Transverse colon (tissue), 4 donors: ENCODE measurements around the gene CERS5. TPM values are rescaled to one million over a fixed set of nuclear protein-coding genes. Genes with fewer than 3 reads are reported as not detected.

Experiments used
- DNase-seq: peaks from one replicate; pipeline ENCODE4 v3.0.0-alpha.2; 2019
- H3K27ac ChIP-seq, 4 donors: fragments of 200-600 bp; sonication (generic); 2 replicates each; pipeline ENCODE4 v1.5.1; 2016 to 2018; ENCODE audit warnings: inconsistent platforms in 4 of 4
- H3K27me3 ChIP-seq: fragments of 200-600 bp; sonication (generic); 2 replicates; pipeline ENCODE4 v1.5.1; 2017; ENCODE audit warnings: inconsistent platforms
- H3K36me3 ChIP-seq, 4 donors: fragments of 200-600 bp; sonication (generic); 2 replicates each; pipeline ENCODE4 v1.5.1; 2017 to 2019; ENCODE audit warnings: inconsistent platforms in 4 of 4
- H3K4me1 ChIP-seq, 4 donors: fragments of 200-600 bp; sonication (generic); 2 replicates each; pipeline ENCODE4 v1.5.1; 2017 to 2020; ENCODE audit warnings: inconsistent platforms in 4 of 4
- H3K4me3 ChIP-seq, 4 donors: fragments of 200-600 bp; sonication (generic); 1 replicate in 1 of 4; 2 replicates in 3 of 4; pipeline versions ENCODE4 v1.5.1 to v1.6.1; 2017 to 2019; ENCODE audit warnings: inconsistent platforms in 4 of 4
- H3K9me3 ChIP-seq, 2 donors: fragments of 200-600 bp; sonication (generic); 2 replicates each; pipeline ENCODE4 v1.5.1; 2017 to 2019; ENCODE audit warnings: inconsistent platforms in 2 of 2
- CTCF ChIP-seq, 5 experiments: fragments of 200-600 bp in 3 of 5; fragments of 450-650 bp in 2 of 5; sonication (generic) in 3 of 5; IDR thresholded peaks; 1 replicate in 2 of 5; 2 replicates in 3 of 5; pipeline ENCODE4 v1.5.1; 2016 to 2017; ENCODE audit warnings: antibody characterized with exemption in 5 of 5, inconsistent platforms in 3 of 5, mild to moderate bottlenecking in 2 of 5, moderate library complexity in 1 of 5
- EP300 ChIP-seq: sonication (generic); formaldehyde crosslinking; IDR thresholded peaks from one replicate; pipeline ENCODE4 v1.6.1; 2017; ENCODE audit warnings: antibody characterized with exemption, low read depth
- POLR2A ChIP-seq: fragments of 450-650 bp; IDR thresholded peaks from one replicate; pipeline ENCODE4 v1.6.1; 2016; ENCODE audit warnings: antibody characterized with exemption, mild to moderate bottlenecking, moderate library complexity
- POLR2AphosphoS5 ChIP-seq, 3 donors: sonication (generic); formaldehyde crosslinking; IDR thresholded peaks; one replicate each; pipeline ENCODE4 v1.6.1; 2016; ENCODE audit warnings: antibody characterized with exemption in 3 of 3
- WGBS, 2 donors: methylation state at CpG; one replicate each; pipeline ENCODE4 v1.1.5; 2018; ENCODE audit warnings: low coverage in 1 of 2; 5-methylcytosine and 5-hydroxymethylcytosine counted together
- in situ Hi-C, 4 donors: fragments of 200-750 bp; cut with MboI; loops; one replicate each; pipeline versions ENCODE4 v1.15.0 to v1.15.1; 2017; ENCODE audit warnings: low sequenced_read_pairs in 3 of 4, low pct_ligation_motif_present in 1 of 4, low pct_unique_long_range_greater_than_20kb in 1 of 4
- intact Hi-C: fragments of 100-400 bp; cut with DNase I; formaldehyde crosslinking; loops from one replicate; pipeline ENCODE4 v1.15.1; 2023; ENCODE audit warnings: low total_unique reads
- total RNA-seq, 4 donors: library from RNA; depleted of rRNA; stranded (reverse); fragments of >200 nt; gene quantifications; one replicate each; pipeline ENCODE4 v1.1.0, GENCODE V29; 2016

The CERS5 gene
- total RNA-seq, 4 donors from 2014 or later, result 17.5 to 32.5 (median 21.0) TPM

- in situ Hi-C loops, result no loop called here
- H3K27me3 ChIP-seq, result no peaks in the 10 kb centered on the region
- no peaks in the 10 kb centered on the region for H3K9me3 ChIP-seq
- no peak overlapping the region for H3K27ac ChIP-seq
- no peaks in the 10 kb centered on the region for H3K36me3 ChIP-seq
- H3K4me3 ChIP-seq, result no peak overlapping the region
- no peak for TF ChIP-seq POLR2AphosphoS5 (IDR thresholded peaks at IDR 0.05)
- TF ChIP-seq POLR2A, result no peak
- no peak for TF ChIP-seq CTCF (IDR thresholded peaks at IDR 0.05)
- no peak for TF ChIP-seq EP300
- peaks cover 35 to 48% (median 41%) of the 10 kb centered on the region in 4 donors for H3K4me1 ChIP-seq
- 79% methylated on average over 3 of the region's 3 CpGs; no CpG with 5 or more reads in 1 of the 2 donors for WGBS, 2 donors
- intact Hi-C loops, result loop anchor here (10.0 kb wide), 1 partner anchor 68 kb away; no protein-coding TSS in a partner anchor
- DNase-seq, result no peak
Measured at GRCh38 chr12:50106907-50107306, 60.3 kb downstream of the CERS5 start.

- peaks cover 33 to 43% (median 36%) of the 10 kb centered on the region in 4 donors for H3K4me1 ChIP-seq
- no peak overlapping the region for H3K27ac ChIP-seq
- H3K27me3 ChIP-seq, result no peaks in the 10 kb centered on the region
- H3K36me3 ChIP-seq, result no peaks in the 10 kb centered on the region
- no peaks in the 10 kb centered on the region for H3K9me3 ChIP-seq
- no peak overlapping the region for H3K4me3 ChIP-seq
- no peak for DNase-seq
- in situ Hi-C loops, result no loop called here
- intact Hi-C loops, result loop anchor here (10.0 kb wide), 1 partner anchor 69 kb away; no protein-coding TSS in a partner anchor
- TF ChIP-seq CTCF (IDR thresholded peaks at IDR 0.05) (no peak), EP300 (no peak), POLR2A (no peak), POLR2AphosphoS5 (IDR thresholded peaks at IDR 0.05) (no peak)
- WGBS, 2 donors, result 75 to 92% methylated on average over 2 to 12 of the region's 12 CpGs
Measured at GRCh38 chr12:50105913-50106450, 61.2 kb downstream of the CERS5 start.

- no peaks in the 10 kb centered on the region for H3K9me3 ChIP-seq
- H3K27ac ChIP-seq, result no peak overlapping the region
- TF ChIP-seq POLR2AphosphoS5 (IDR thresholded peaks at IDR 0.05) (no peak), POLR2A (no peak), CTCF (IDR thresholded peaks at IDR 0.05) (no peak), EP300 (no peak)
- WGBS, 2 donors, result 72% methylated on average over 14 of the region's 14 CpGs; no CpG with 5 or more reads in 1 of the 2 donors
- peaks cover 20 to 30% (median 23%) of the 10 kb centered on the region in 4 donors for H3K4me1 ChIP-seq
- intact Hi-C loops (loop anchor here (10.0 kb wide), 1 partner anchor 70 kb away; no protein-coding TSS in a partner anchor), in situ Hi-C loops (no loop called here)
- no peak overlapping the region for H3K4me3 ChIP-seq
- H3K27me3 ChIP-seq, result no peaks in the 10 kb centered on the region
- no peak for DNase-seq
- H3K36me3 ChIP-seq, result no peaks in the 10 kb centered on the region
Measured at GRCh38 chr12:50104417-50105366, 62.5 kb downstream of the CERS5 start.

- no peak within 1 kb of the TSS for H3K4me3 ChIP-seq
- H3K4me1 ChIP-seq, result peaks cover 15 to 21% (median 17%) of the 10 kb centered on the region in 4 donors
- DNase-seq, result peak; percentile 81
- no peaks in the 10 kb centered on the region for H3K9me3 ChIP-seq
- TF ChIP-seq EP300 (no peak), POLR2A (peak; percentile 52), POLR2AphosphoS5 (IDR thresholded peaks at IDR 0.05) (peak; percentile 31 to 71 (median 50)), CTCF (IDR thresholded peaks at IDR 0.05) (peak in 1 of 5 experiments; percentile 22)
- H3K27me3 ChIP-seq, result no peaks in the 10 kb centered on the region
- H3K27ac ChIP-seq, result peak within 1 kb of the TSS in 1 of 4 donors; percentile 38
- in situ Hi-C loops, result no loop called here
- 23 to 60% methylated on average over 1 to 13 of the region's 13 CpGs for WGBS, 2 donors
- peaks cover 0 to 7% (median 2%) of the 10 kb centered on the region in 4 donors for H3K36me3 ChIP-seq
- intact Hi-C loops, result loop anchor here (10.0 kb wide), 1 partner anchor 71 kb away; no protein-coding TSS in a partner anchor
Measured at GRCh38 chr12:50103767-50104321, 63.3 kb downstream of the CERS5 start, which contains the start of gene GPD1. GPD1 (plus strand) TSS chr12:50104008; CDS start chr12:50104051, 43 bp downstream.
